Right lobe of liver (tissue), 4 donors: ENCODE measurements around the gene CPE.

Source experiments
- CTCF ChIP-seq, 4 donors: fragments of 200-600 bp in 3 of 4; fragments of 450-650 bp in 1 of 4; IDR thresholded peaks; one replicate each; pipeline versions ENCODE4 v1.5.1 to v1.8.0; 2016 to 2022; ENCODE audit warnings: antibody characterized with exemption in 4 of 4, mild to moderate bottlenecking in 2 of 4
- POLR2A ChIP-seq: fragments of 450-650 bp; IDR thresholded peaks from one replicate; pipeline ENCODE4 v1.6.1; 2017; ENCODE audit warnings: antibody characterized with exemption, mild to moderate bottlenecking
- donor health status: DM: no; HTN: no; CAD: no.
- donor health status: DM: no; HTN: no; CAD: no.
- donor health status: DM: no; HTN: yes; CAD: no.

- TF ChIP-seq CTCF (IDR thresholded peaks at IDR 0.05) (no peak), POLR2A (no peak)
Observed at GRCh38 chr4:165514739-165515138, 135.9 kb downstream of the CPE start.
